Common myeloid progenitor, CD34-positive (primary cell): ENCODE measurements around the gene HERC2.
A peak's percentile ranks its signal among the peaks of the same experiment; 100 is the strongest.
"Not testable (repeated sequence)": the region's sequence is repeated elsewhere in the genome, so short reads cannot be mapped to it uniquely, and the experiment has no call there.

Experiments
- CTCF ChIA-PET: fragments of 350-600 bp; sonication (Branson Sonifier 250); formaldehyde crosslinking; loops from one replicate; lab custom pipeline; 2021; ENCODE audit warnings: antibody characterized with exemption; lab: Charles Lee
- POLR2A ChIA-PET: fragments of 350-600 bp; sonication (Branson Sonifier 250); formaldehyde crosslinking; loops from one replicate; lab custom pipeline; 2021; ENCODE audit warnings: antibody characterized with exemption; lab: Charles Lee
- DNase-seq, 3 donors: peaks; one replicate each; pipeline versions ENCODE4 v3.0.0 to v3.0.0-alpha.2; 2013
- H3K27ac ChIP-seq, 2 experiments: 1 replicate in 1 of 2; 2 replicates in 1 of 2; pipeline ENCODE4 v1.7.0; 2013; ENCODE audit warnings: inconsistent platforms in 2 of 2, low read length in 2 of 2, mild to moderate bottlenecking in 2 of 2, low read depth in 1 of 2, moderate library complexity in 1 of 2; ENCODE audit not compliant: severe bottlenecking in 2 of 2, insufficient read depth in 1 of 2, poor library complexity in 1 of 2
- H3K27me3 ChIP-seq, 5 experiments: replicated peaks in 2 of 5; 1 replicate in 3 of 5; 2 replicates in 2 of 5; pipeline versions ENCODE4 v1.6.1 to v1.7.0; 2013; ENCODE audit warnings: low read length in 4 of 5, mild to moderate bottlenecking in 2 of 5, moderate library complexity in 2 of 5, inconsistent platforms in 1 of 5; ENCODE audit not compliant: insufficient read depth in 5 of 5, control insufficient read depth in 4 of 5
- H3K36me3 ChIP-seq, 4 experiments: 1 replicate in 2 of 4; 2 replicates in 2 of 4; pipeline versions ENCODE4 v1.6.1 to v1.7.0; 2013; ENCODE audit warnings: low read length in 3 of 4, control low read depth in 1 of 4, mild to moderate bottlenecking in 1 of 4; ENCODE audit not compliant: control insufficient read depth in 4 of 4, insufficient read depth in 4 of 4
- H3K4me1 ChIP-seq, 4 experiments: 1 replicate in 3 of 4; 2 replicates in 1 of 4; pipeline versions ENCODE4 v1.6.1 to v1.7.1; 2013; ENCODE audit warnings: low read length in 3 of 4, mild to moderate bottlenecking in 3 of 4, control low read depth in 1 of 4, inconsistent platforms in 1 of 4, moderate library complexity in 1 of 4; ENCODE audit not compliant: control insufficient read depth in 4 of 4, insufficient read depth in 4 of 4; ENCODE audit errors: control extremely low read depth in 1 of 4
- H3K4me3 ChIP-seq, 7 experiments: 1 replicate in 4 of 7; 2 replicates in 3 of 7; pipeline versions ENCODE4 v1.5.1 to v1.7.0; 2013; ENCODE audit warnings: mild to moderate bottlenecking in 7 of 7, low read length in 6 of 7, moderate library complexity in 6 of 7, inconsistent platforms in 2 of 7, low read depth in 2 of 7, control low read depth in 1 of 7; ENCODE audit not compliant: insufficient read depth in 4 of 7, control insufficient read depth in 1 of 7; ENCODE audit errors: extremely low read depth in 1 of 7
- H3K9me3 ChIP-seq, 5 experiments: 1 replicate in 4 of 5; 2 replicates in 1 of 5; pipeline versions ENCODE4 v1.6.1 to v1.7.1; 2013; ENCODE audit warnings: low read length in 4 of 5, mild to moderate bottlenecking in 2 of 5, inconsistent platforms in 1 of 5, low read depth in 1 of 5, moderate library complexity in 1 of 5; ENCODE audit not compliant: control insufficient read depth in 4 of 5, insufficient read depth in 2 of 5; ENCODE audit errors: control extremely low read depth in 1 of 5
- WGBS: methylation state at CpG from one replicate; pipeline ENCODE4 v1.1.5; 2013; ENCODE audit not compliant: insufficient coverage; 5-methylcytosine and 5-hydroxymethylcytosine counted together

Gene HERC2

DNA sequence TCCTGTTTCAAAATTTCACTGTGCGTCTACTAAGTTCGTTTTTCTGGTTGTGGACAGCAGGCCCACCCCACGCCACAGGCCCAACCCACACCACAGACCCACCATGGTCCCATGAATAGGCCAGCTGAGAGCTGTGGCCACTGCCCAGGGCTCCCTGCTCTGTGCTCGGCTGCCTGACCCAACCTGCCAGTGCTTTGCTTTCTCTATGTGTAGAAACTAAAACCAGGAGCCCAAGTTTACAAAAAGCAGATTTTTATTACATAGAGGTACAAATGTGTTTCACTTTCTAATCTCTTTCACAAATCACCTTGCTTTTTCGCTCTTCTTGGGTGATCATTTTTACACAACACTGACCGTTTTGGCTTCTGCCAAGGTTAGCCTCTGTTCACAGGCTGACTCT, 69.1 kb downstream of the HERC2 start:
- CTCF ChIA-PET, result no interaction called here
- no peaks in the 10 kb centered on the region for H3K4me1 ChIP-seq
- WGBS, result 91% methylated on average over 5 of the region's 6 CpGs

DNA sequence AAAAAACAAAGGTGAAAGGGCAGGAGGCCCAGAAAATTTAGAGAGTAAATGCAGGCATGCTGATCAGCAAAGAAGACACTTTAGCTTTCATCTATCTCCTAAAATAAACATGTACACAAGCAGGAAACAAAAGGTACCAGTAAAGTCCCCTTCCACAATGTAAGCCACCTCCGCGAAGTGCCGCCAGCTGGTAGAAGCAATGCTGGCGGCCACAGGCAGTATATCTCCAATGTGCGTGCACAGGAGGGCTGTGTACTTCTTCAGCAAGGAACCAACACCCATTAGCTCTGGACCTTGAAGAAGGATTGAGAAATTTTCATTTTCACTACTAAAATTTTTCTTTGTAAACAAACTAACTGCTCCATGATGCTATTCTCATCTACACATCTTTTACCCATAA, 75.4 kb downstream of the HERC2 start:
- Histone ChIP-seq H3K4me1 (no peaks in the 10 kb centered on the region), H3K36me3 (peaks cover 40 to 72% (median 58%) of the 10 kb centered on the region in 4 experiments), H3K4me3 (no peak overlapping the region), H3K9me3 (peaks cover 7 to 20% (median 9%) of the 10 kb centered on the region in 5 experiments), H3K27me3 (no peaks in the 10 kb centered on the region), H3K27ac (no peak overlapping the region)
- CTCF ChIA-PET, result no interaction called here
- WGBS, result 98% methylated on average over 5 of the region's 5 CpGs
- POLR2A ChIA-PET, result no interaction called here
- DNase-seq, result no peak

More for the DNA sequence above, 69.1 kb downstream of the HERC2 start:
- no peaks in the 10 kb centered on the region for H3K27me3 ChIP-seq
- DNase-seq, result no peak
- H3K4me3 ChIP-seq, result no peak overlapping the region
- peaks cover 17 to 68% (median 38%) of the 10 kb centered on the region in 4 experiments for H3K36me3 ChIP-seq
- H3K9me3 ChIP-seq, result peaks cover 0 to 4% (median 2%) of the 10 kb centered on the region in 5 experiments
- H3K27ac ChIP-seq, result no peak overlapping the region
- POLR2A ChIA-PET, result no interaction called here

DNA sequence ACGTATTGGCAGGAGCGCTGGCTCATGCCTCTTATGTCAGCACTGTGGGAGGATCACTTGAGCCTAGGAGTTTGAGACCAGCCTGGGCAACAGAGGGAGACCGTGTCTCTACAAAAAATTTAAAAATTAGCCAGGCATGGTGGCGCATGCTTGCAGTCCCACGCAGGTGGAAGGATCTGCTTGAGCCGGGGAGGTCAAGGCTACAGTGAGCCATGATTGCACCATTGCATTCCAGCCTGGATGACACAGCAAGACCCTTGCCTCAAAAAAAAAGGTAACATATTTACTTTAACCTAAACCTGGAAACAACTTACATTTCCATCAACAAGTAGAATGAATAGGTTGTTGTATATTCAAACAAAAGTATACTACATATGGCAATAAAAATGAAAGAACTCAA, 78.1 kb downstream of the HERC2 start:
- peaks cover 36 to 73% (median 57%) of the 10 kb centered on the region in 4 experiments for H3K36me3 ChIP-seq
- H3K27ac ChIP-seq, result no peak overlapping the region
- peaks cover 6 to 16% (median 9%) of the 10 kb centered on the region in 5 experiments for H3K9me3 ChIP-seq
- H3K4me1 ChIP-seq, result no peaks in the 10 kb centered on the region
- ChIA-PET CTCF (no interaction called here), POLR2A (no interaction called here)
- DNase-seq, result no peak
- H3K4me3 ChIP-seq, result no peak overlapping the region
- H3K27me3 ChIP-seq, result no peaks in the 10 kb centered on the region
- 98% methylated on average over 6 of the region's 6 CpGs for WGBS

DNA sequence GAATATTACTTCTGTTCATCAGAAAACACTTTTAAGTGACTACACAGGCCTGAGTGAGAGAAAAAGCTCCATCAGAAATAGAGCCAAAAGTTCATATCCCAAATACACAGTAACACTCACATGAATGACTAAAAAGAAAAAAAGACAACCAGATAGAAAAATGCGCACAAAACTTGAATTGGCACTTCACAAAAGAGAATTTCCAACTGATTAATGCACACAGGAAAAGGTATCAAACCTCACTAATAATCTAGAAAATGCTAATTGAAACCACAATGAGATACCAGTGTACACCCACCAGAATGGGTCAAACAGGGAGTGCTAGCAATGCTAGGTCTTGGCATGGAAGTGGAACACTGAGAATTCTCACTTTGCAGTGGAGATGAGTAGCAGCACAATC, 78.6 kb downstream of the HERC2 start:
- no peaks in the 10 kb centered on the region for H3K27me3 ChIP-seq
- H3K4me1 ChIP-seq, result no peaks in the 10 kb centered on the region
- peaks cover 6 to 16% (median 9%) of the 10 kb centered on the region in 5 experiments for H3K9me3 ChIP-seq
- no peak for DNase-seq
- H3K36me3 ChIP-seq, result peaks cover 31 to 68% (median 52%) of the 10 kb centered on the region in 4 experiments
- CTCF ChIA-PET, result no interaction called here
- POLR2A ChIA-PET, result no interaction called here
- no peak overlapping the region for H3K27ac ChIP-seq
- no CpG with 5 or more reads among the region's 1 CpG for WGBS
- H3K4me3 ChIP-seq, result no peak overlapping the region

DNA sequence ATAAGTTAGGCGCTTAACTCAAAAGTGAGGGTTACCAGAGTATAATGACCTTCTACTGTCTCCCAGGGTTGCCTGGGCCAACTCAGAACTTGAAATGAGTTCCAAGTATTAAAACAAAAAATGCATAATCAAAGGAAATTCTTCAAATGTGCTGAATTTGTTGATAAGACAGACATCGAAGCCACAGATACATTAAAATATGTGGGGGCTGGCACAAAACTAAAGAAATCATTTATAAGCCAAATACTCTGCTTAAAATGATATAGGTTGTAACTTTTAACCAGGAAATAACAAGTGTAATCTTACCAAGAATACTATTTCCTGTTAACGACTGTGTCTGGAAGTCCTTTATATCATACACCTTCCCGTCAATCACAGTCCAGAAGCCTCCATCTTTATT, 83.7 kb downstream of the HERC2 start:
- H3K27ac ChIP-seq, CTCF ChIA-PET, H3K27me3 ChIP-seq, POLR2A ChIA-PET, H3K9me3 ChIP-seq, H3K4me1 ChIP-seq, H3K4me3 ChIP-seq: not testable (repeated sequence)
- peak in 1 of 3 donors; percentile 7 for DNase-seq
- peaks cover 14 to 44% (median 29%) of the 10 kb centered on the region in 4 experiments for H3K36me3 ChIP-seq
- no CpG with 5 or more reads among the region's 4 CpGs for WGBS

DNA sequence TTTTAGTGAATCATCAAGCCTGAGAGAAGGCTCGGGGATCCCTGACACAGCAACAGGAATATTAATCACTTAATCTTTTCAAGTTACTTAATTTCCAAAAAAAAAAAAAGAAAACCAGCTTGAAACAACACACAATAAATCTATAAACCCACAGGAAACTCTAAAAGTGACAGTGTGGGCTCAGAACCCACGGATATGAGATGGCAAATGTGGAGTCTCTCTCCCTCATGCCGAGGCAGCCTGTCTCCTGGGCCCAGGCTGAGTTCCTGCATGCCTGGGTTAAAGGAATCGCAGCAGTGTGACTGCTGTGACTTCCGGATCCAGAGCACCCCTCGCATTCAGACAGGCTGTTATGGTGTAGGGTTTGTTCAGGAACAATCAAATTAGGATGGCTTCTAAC, 90.2 kb downstream of the HERC2 start:
- CTCF ChIA-PET, result interaction anchor here (0.6 kb wide), 1 partner anchor 108 kb away, joined by 3 read pairs; no protein-coding TSS in a partner anchor
- POLR2A ChIA-PET, H3K27ac ChIP-seq, H3K4me3 ChIP-seq, H3K27me3 ChIP-seq, H3K9me3 ChIP-seq, H3K4me1 ChIP-seq: not testable (repeated sequence)
- H3K36me3 ChIP-seq, result peaks cover 10 to 41% (median 18%) of the 10 kb centered on the region in 4 experiments
- WGBS, result no CpG with 5 or more reads among the region's 6 CpGs
- DNase-seq, result peak; percentile 38 to 84 (median 75)

DNA sequence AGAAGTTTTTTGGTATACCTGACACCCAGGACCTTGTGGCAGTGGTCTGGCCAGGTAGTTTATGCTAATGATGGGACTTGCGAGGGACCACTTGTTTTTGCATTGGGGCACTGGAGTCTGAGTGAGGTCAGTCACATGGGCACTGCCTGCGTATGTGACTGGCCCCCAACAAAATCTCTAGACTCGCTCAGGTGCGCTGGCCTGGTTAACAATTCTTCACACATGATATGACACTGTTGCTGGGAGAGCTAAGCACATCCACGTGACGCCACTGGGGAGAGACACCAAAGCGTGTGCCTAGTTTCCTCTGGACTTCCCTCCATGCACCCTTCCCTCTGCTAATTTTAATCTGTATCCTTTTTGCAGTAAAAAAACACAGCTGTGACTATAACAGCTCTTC, 90.6 kb downstream of the HERC2 start:
- CTCF ChIA-PET, result interaction anchor here (0.6 kb wide), 1 partner anchor 107 kb away, joined by 3 read pairs; no protein-coding TSS in a partner anchor
- POLR2A ChIA-PET, H3K4me1 ChIP-seq, H3K27me3 ChIP-seq, H3K4me3 ChIP-seq, H3K9me3 ChIP-seq, H3K27ac ChIP-seq: not testable (repeated sequence)
- peak in 2 of 3 donors; percentile 19 to 36 for DNase-seq
- H3K36me3 ChIP-seq, result peaks cover 10 to 42% (median 18%) of the 10 kb centered on the region in 4 experiments
- WGBS, result no CpG with 5 or more reads among the region's 7 CpGs
